Nephron progenitor cell (in vitro differentiated cells): ENCODE results near the gene VWC2.

Experiments
- DNase-seq: peaks from one replicate; pipeline ENCODE4 v3.0.0; 2021
- H3K27ac Mint-ChIP-seq: 2 replicates; pipeline ENCODE4 v1.8.0; 2021; ENCODE audit warnings: mild to moderate bottlenecking, moderate library complexity, mixed read lengths
- H3K27me3 Mint-ChIP-seq: 2 replicates; pipeline ENCODE4 v1.8.0; 2021; ENCODE audit warnings: mild to moderate bottlenecking, low read depth, mixed read lengths; ENCODE audit not compliant: poor library complexity
- H3K36me3 Mint-ChIP-seq: 2 replicates; pipeline ENCODE4 v1.8.0; 2021; ENCODE audit warnings: low read depth, mixed read lengths
- H3K4me1 Mint-ChIP-seq: 2 replicates; pipeline ENCODE4 v1.8.0; 2021; ENCODE audit warnings: mixed read lengths
- H3K4me3 Mint-ChIP-seq: 2 replicates; pipeline ENCODE4 v1.8.0; 2021; ENCODE audit warnings: mild to moderate bottlenecking, moderate library complexity, mixed read lengths
- H3K9me3 Mint-ChIP-seq: 2 replicates; pipeline ENCODE4 v1.8.0; 2021; ENCODE audit warnings: mild to moderate bottlenecking, moderate library complexity, mixed read lengths
- TF ChIP-seq, protein P1 (sequence below): fragments of 200-600 bp; sonication (generic); IDR thresholded peaks from 2 replicates; pipeline ENCODE4 v1.5.0; 2021; ENCODE audit warnings: antibody characterized with exemption

The VWC2 gene

DNA sequence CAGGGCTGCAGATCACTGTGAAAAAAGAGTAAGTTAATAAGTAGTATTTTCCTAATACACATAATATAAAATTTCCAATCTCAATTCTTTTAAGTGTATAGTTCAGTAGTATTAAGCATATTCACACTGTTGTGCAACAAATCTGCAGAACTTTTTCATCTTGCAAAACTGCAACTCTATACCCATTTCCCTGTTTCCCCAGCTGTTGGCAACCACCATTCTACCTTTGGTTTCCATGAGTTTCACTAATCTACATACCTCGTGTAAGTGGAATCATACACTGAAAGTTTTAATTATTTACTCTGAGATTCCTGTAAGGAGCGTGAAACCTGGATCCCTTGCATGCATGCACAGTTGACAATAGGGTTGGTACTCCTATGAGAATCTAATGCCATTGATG, 164.2 kb downstream of the VWC2 start:
- peaks cover 17% of the 10 kb centered on the region for H3K9me3 Mint-ChIP-seq
- TF ChIP-seq, protein P1, sequence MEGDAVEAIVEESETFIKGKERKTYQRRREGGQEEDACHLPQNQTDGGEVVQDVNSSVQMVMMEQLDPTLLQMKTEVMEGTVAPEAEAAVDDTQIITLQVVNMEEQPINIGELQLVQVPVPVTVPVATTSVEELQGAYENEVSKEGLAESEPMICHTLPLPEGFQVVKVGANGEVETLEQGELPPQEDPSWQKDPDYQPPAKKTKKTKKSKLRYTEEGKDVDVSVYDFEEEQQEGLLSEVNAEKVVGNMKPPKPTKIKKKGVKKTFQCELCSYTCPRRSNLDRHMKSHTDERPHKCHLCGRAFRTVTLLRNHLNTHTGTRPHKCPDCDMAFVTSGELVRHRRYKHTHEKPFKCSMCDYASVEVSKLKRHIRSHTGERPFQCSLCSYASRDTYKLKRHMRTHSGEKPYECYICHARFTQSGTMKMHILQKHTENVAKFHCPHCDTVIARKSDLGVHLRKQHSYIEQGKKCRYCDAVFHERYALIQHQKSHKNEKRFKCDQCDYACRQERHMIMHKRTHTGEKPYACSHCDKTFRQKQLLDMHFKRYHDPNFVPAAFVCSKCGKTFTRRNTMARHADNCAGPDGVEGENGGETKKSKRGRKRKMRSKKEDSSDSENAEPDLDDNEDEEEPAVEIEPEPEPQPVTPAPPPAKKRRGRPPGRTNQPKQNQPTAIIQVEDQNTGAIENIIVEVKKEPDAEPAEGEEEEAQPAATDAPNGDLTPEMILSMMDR = no peak
- no peak overlapping the region for H3K27ac Mint-ChIP-seq
- H3K27me3 Mint-ChIP-seq = no peaks in the 10 kb centered on the region
- no peaks in the 10 kb centered on the region for H3K4me1 Mint-ChIP-seq
- no peak overlapping the region for H3K4me3 Mint-ChIP-seq
- no peaks in the 10 kb centered on the region for H3K36me3 Mint-ChIP-seq
- DNase-seq = no peak
